GM12891 (cell line): ENCODE data around the gene FCSK.

Source experiments
- POLR2A ChIP-seq: IDR thresholded peaks from 2 replicates; pipeline ENCODE4 v1.6.1; 2011; ENCODE audit warnings: low read depth, low read length, control low read depth
- POLR2AphosphoS5 ChIP-seq: IDR thresholded peaks from 2 replicates; pipeline ENCODE4 v1.6.1; 2011; ENCODE audit warnings: low read depth, low read length, control low read depth
- POU2F2 ChIP-seq: IDR thresholded peaks from 2 replicates; pipeline ENCODE4 v1.6.1; 2011; ENCODE audit warnings: low read depth, mild to moderate bottlenecking, control low read depth, low read length, moderate library complexity
- SPI1 ChIP-seq: IDR thresholded peaks from 2 replicates; pipeline ENCODE4 v1.6.1; 2011; ENCODE audit warnings: low read depth, low read length, control low read depth
- TAF1 ChIP-seq: IDR thresholded peaks from 2 replicates; pipeline ENCODE4 v1.6.1; 2011; ENCODE audit warnings: low read depth, low read length, control low read depth

DNA sequence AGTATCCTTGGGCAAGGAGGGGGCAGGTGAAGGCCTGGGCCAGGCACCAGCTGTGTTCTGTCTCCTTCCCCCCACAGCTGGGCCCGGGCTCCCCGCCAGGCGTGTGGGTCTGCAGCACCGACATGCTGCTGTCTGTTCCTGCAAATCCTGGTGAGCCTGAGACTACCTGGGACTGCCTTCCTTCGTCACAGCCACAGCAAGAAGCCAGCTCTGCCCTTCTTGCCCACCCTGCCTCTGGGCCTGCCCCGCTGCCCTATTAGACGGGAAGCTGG lies 12.3 kb downstream of the FCSK start:
- TF ChIP-seq POLR2A (no peak), SPI1 (no peak), TAF1 (no peak), POLR2AphosphoS5 (no peak), POU2F2 (no peak)
